ENCODE data around the gene HENMT1. TPM values are rescaled to one million over a fixed set of nuclear protein-coding genes. Genes with fewer than 3 reads are reported as not detected.

The HENMT1 gene
- polyA plus RNA-seq, 1 of the 3 experiments (the other 2 are of a cell fraction) = 0.03 TPM

GRCh38 chr1:108692724-108693655, 32.1 kb upstream of the HENMT1 start:
- peaks cover 11 to 16% of the 10 kb centered on the region in 2 experiments; a peak in 3 of 4 replicates for H3K4me1 ChIP-seq (ENCODE audit: control insufficient read depth in 1 of 2, insufficient read depth in 2 of 2, low read depth in 1 of 2, low read length in 1 of 2)
- no peaks in the 10 kb centered on the region for H3K9me2 ChIP-seq
- ChIA-PET CTCF (interaction anchor here (0.9 to 3.4 kb wide), 15 partner anchors 11 to 419 kb away, joined by 3 to 27 read pairs (median 4); partner anchors contain the start of gene EEIG2), POLR2A (interaction anchor here (0.9 to 2.3 kb wide), 8 partner anchors 133 to 407 kb away, joined by 3 to 13 read pairs (median 6); partner anchors contain the start of genes EEIG2 and TAF13)
- H3F3A ChIP-seq (replicated peaks; ENCODE audit: insufficient read depth) = peaks cover 9% of the 10 kb centered on the region
- peaks cover 68% of the 10 kb centered on the region for H3K79me2 ChIP-seq (ENCODE audit: insufficient read depth)
- peak overlapping the region; percentile 96 to 99 for H3K27ac ChIP-seq (ENCODE audit: low read depth in 2 of 2, low read length in 1 of 2)
- under 1% methylated on average over 31 of the region's 36 CpGs for WGBS (ENCODE audit: low lambda C conversion rate)
- H3K27me3 ChIP-seq (ENCODE audit: insufficient read depth) = no peaks in the 10 kb centered on the region
- peak; percentile 61 for DNase-seq
- no peaks in the 10 kb centered on the region for H3K9me3 ChIP-seq
- peak; percentile 5; the same call in 1 of the 2 replicates for TF ChIP-seq GATA2 (CRISPR knock-in tag; IDR thresholded peaks at IDR 0.05)
- TF ChIP-seq RAD21 (IDR thresholded peaks at IDR 0.05; ENCODE audit: low read length) = peak; percentile 54
- TF ChIP-seq USF2 (IDR thresholded peaks at IDR 0.05; ENCODE audit: borderline replicate concordance, low read depth, low read length) = no peak
- TF ChIP-seq CTCF (IDR thresholded peaks at IDR 0.05) = peak; percentile 45
- TF ChIP-seq SMC3 (IDR thresholded peaks at IDR 0.05; ENCODE audit: low read depth, low read length) = peak; percentile 21; the same call in 1 of the 2 replicates
- TF ChIP-seq MXI1 (IDR thresholded peaks at IDR 0.05; ENCODE audit: low read depth, low read length) = no peak; the same call in 1 of the 2 replicates
- no peak for TF ChIP-seq JUND (IDR thresholded peaks at IDR 0.05)
- peak overlapping the region; percentile 85 for H3K9ac ChIP-seq
- peak overlapping the region; percentile 85 for H3K4me2 ChIP-seq
- H2AFZ ChIP-seq (ENCODE audit: low read depth) = peak overlapping the region; percentile 76; the same call in 1 of the 2 replicates
- H3K36me3 ChIP-seq (replicated peaks in 1 of 2; ENCODE audit: control insufficient read depth in 1 of 2, insufficient read depth in 2 of 2, low read length in 1 of 2) = peaks cover 32 to 34% of the 10 kb centered on the region in 2 experiments
- peak overlapping the region; percentile 97 to 98 for H3K4me3 ChIP-seq (ENCODE audit: low read depth in 2 of 2, low read length in 1 of 2)
- H4K20me1 ChIP-seq (ENCODE audit: insufficient read depth) = peaks cover 33% of the 10 kb centered on the region

GRCh38 chr1:108691942-108692723, 31.2 kb upstream of the HENMT1 start, which contains the start of gene PRPF38B:
Gene PRPF38B (plus strand): TSS chr1:108692310. CDS start chr1:108692592, 282 bp downstream.
- Histone ChIP-seq H3K4me3 (ENCODE audit: low read depth in 2 of 2, low read length in 1 of 2) (peak within 1 kb of the TSS; percentile 97 to 98), H3K4me2 (peak within 1 kb of the TSS; percentile 85), H3K27ac (ENCODE audit: low read depth in 2 of 2, low read length in 1 of 2) (peak within 1 kb of the TSS; percentile 96 to 99), H3K9me3 (no peaks in the 10 kb centered on the region), H2AFZ (ENCODE audit: low read depth) (peak within 1 kb of the TSS; percentile 76; the same call in 1 of the 2 replicates), H3K4me1 (ENCODE audit: control insufficient read depth in 1 of 2, insufficient read depth in 2 of 2, low read depth in 1 of 2, low read length in 1 of 2) (peaks cover 11 to 16% of the 10 kb centered on the region in 2 experiments; a peak in 3 of 4 replicates), H3K36me3 (replicated peaks in 1 of 2; ENCODE audit: control insufficient read depth in 1 of 2, insufficient read depth in 2 of 2, low read length in 1 of 2) (peaks cover 24 to 25% of the 10 kb centered on the region in 2 experiments), H3K9ac (peak within 1 kb of the TSS; percentile 85), H3K27me3 (ENCODE audit: insufficient read depth) (no peaks in the 10 kb centered on the region), H4K20me1 (ENCODE audit: insufficient read depth) (peaks cover 33% of the 10 kb centered on the region), H3F3A (replicated peaks; ENCODE audit: insufficient read depth) (peaks cover 9% of the 10 kb centered on the region), H3K9me2 (no peaks in the 10 kb centered on the region), H3K79me2 (ENCODE audit: insufficient read depth) (peaks cover 59% of the 10 kb centered on the region)
- CTCF ChIA-PET = interaction anchor here (0.7 to 3.4 kb wide), 18 partner anchors 12 to 420 kb away, joined by 3 to 27 read pairs (median 3); partner anchors contain the start of gene EEIG2
- DNase-seq = peak; percentile 93
- POLR2A ChIA-PET = interaction anchor here (0.9 to 2.3 kb wide), 10 partner anchors 31 to 408 kb away, joined by 3 to 13 read pairs (median 4); partner anchors contain the start of genes EEIG2, HENMT1 and TAF13
- 0% methylated on average over 15 of the region's 59 CpGs for WGBS (ENCODE audit: low lambda C conversion rate)
- TF ChIP-seq TEAD4 (IDR thresholded peaks at IDR 0.05; ENCODE audit: borderline replicate concordance, insufficient read depth) (0 out of 2 replicates have a peak, but pooled peaks have one; percentile 29), SIN3A (IDR thresholded peaks at IDR 0.05; ENCODE audit: borderline replicate concordance, low read depth, low read length) (peak; percentile 69; the same call in 1 of the 2 replicates), NRF1 (IDR thresholded peaks at IDR 0.05; ENCODE audit: low read depth, low read length) (no peak), GABPA (IDR thresholded peaks at IDR 0.05; ENCODE audit: low read depth) (peak; percentile 91), TCF12 (IDR thresholded peaks at IDR 0.05) (no peak), SMC3 (IDR thresholded peaks at IDR 0.05; ENCODE audit: low read depth, low read length) (0 out of 2 replicates have a peak, but pooled peaks have one; percentile 7), ELF1 (IDR thresholded peaks at IDR 0.05) (peak; percentile 88), MXI1 (IDR thresholded peaks at IDR 0.05; ENCODE audit: low read depth, low read length) (peak; percentile 73), CHD2 (IDR thresholded peaks at IDR 0.05; ENCODE audit: low read length, partially characterized antibody) (peak; percentile 72)
- TF ChIP-seq, protein P1, sequence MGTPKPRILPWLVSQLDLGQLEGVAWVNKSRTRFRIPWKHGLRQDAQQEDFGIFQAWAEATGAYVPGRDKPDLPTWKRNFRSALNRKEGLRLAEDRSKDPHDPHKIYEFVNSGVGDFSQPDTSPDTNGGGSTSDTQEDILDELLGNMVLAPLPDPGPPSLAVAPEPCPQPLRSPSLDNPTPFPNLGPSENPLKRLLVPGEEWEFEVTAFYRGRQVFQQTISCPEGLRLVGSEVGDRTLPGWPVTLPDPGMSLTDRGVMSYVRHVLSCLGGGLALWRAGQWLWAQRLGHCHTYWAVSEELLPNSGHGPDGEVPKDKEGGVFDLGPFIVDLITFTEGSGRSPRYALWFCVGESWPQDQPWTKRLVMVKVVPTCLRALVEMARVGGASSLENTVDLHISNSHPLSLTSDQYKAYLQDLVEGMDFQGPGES (IDR thresholded peaks at IDR 0.05; ENCODE audit: low read depth, low read length) = no peak
- TF ChIP-seq, protein P2, sequence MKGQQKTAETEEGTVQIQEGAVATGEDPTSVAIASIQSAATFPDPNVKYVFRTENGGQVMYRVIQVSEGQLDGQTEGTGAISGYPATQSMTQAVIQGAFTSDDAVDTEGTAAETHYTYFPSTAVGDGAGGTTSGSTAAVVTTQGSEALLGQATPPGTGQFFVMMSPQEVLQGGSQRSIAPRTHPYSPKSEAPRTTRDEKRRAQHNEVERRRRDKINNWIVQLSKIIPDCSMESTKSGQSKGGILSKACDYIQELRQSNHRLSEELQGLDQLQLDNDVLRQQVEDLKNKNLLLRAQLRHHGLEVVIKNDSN (IDR thresholded peaks at IDR 0.05; ENCODE audit: borderline replicate concordance, low read depth) = no peak
- TF ChIP-seq, protein P3, sequence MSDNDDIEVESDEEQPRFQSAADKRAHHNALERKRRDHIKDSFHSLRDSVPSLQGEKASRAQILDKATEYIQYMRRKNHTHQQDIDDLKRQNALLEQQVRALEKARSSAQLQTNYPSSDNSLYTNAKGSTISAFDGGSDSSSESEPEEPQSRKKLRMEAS (IDR thresholded peaks at IDR 0.05; ENCODE audit: low read depth) = peak; percentile 89
